Suppressor macrophage treated with lipopolysaccharide for 4 hours (primary cell): Measurements from ENCODE around the gene BIRC3.

ENCODE experiments used
- DNase-seq: peaks from one replicate; pipeline ENCODE4 v3.0.0-alpha.2; 2020

BIRC3 gene

DNA sequence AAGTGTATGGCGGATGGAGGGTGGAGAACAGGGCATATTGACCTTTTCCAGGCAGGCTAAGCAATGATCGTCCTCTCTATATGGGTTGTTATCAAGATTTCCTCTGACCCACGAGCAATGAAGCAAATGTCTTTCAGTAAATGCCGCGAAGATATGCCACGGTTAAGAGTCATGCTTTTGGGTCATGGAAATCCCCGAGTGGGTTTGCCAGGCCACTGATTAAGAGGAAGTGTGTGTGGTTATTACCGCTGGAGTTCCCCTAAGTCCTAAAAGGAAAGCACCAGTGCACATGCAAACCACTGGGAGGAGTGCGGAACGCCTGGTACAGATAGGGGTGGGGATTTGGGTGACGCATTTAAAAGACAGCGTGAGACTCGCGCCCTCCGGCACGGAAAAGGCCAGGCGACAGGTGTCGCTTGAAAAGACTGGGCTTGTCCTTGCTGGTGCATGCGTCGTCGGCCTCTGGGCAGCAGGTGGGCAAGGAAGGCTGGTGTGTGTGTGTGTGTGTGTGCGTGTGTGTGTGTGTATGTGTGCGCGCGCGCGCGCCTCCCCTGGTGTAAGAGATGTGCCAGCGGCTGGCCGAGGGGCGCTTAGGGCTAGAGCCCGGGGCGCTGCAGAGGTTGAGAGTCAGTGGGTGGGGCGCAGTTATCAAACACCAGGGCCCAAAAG, at the start of gene BIRC3:
Gene BIRC3, plus strand, starts transcription at position 386 of the 669 bp plus-strand sequence. CDS start 7,026 bp downstream, outside the sequence.
- peak; percentile 99 for DNase-seq

DNA sequence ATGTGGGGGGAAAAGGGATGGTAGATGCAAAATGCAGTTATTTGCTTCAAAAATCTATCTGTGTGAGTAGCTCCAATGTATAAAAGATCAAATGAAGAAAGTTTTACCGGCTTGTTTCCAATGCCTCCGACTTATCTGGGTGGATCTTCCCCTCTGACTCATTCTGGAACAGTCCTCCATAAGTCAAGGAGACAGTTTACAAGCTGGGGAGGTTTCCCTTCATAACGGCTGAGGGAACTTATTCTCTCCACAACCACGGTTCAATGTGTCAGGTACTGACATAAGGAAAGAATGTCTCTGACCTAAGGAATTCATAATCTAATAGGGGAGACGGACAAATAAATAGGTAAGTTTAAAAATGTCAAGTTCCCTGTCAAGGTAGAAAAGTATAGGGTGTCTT, 49.7 kb upstream of the BIRC3 start:
- DNase-seq: no peak

DNA sequence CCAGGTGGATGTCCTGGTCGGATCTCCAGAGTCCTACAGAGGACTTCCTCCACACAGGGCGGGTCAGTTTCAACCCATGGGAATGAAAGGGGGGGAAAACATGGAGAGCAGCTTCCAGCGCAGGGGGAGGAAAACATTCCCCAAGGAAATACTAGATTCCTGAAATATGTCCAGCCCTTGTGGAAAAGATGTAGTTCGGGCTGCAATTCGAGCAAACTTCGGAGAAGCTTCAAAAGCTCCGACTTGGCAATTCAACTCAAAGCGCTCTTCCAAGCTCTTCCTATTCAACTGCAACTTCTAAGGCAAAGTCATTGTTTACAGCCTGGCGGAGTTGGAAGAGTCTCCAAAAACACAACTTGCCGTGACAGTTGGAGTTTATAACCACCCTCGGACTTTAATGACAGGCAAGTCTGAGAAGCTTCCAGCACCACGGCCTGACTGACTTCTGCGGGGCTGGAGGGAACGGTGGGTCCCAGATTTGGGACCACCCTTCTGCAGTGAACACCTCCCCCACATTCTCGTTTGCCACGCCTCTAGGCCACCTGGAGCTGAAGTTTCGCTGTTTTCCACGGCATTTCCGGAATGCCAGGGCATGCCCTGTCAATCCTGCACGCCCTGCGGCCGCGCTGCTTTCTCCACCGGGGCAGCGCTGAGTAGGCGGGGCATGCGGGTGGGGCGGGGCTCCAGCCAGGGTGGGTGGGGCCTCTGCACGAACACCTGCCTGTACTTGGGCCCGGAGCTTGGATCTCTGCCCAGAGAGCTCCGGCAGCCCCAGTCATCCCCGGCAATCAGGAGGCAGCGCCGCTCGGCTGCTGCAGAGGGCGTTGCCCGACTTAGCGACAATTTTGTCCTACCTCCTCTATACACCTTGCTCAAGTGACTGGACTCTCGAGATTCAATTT, 49.0 kb upstream of the BIRC3 start:
- no peak for DNase-seq

DNA sequence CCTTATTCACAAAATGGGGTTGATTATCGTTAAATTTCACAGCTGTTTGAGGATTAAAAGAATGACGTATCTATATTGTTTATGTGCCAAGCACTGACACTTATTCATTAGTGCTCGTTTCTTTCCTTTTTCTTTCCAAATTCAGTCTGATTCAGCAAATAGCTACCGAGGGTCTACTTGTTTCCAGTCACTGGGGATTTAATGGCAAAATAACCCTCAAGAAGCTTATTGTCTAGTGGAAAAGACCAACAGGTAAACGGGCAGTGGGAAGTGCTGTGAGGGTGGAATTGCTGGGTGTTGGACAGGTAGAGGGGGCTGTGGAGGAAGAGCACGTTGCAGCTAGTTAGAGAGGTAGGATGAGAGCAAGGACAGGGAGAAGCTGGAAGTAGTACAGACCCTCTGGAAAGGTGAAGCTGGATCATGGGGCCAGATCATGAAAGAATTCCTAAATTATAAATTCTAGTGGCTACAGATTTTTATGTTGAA, 48.3 kb upstream of the BIRC3 start:
- no peak for DNase-seq

DNA sequence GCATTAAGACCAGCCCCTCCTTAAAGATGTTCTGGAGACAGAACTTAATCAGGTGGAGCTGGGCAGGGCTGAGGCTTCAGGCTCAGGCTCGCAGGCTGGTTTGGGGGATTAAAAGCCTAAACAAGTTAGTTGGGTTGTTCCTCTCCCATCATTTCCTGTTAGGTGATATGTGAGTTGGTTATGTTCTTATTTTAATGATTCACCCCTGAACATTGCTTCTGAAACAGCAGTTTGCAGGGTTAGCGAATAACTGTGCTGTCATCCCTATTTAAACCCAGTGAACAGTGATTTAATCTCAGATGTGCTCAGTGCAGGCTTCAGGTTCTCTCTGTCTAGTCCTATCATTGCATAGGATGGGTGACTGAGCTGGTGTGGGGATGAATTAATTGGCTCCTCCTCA, 47.4 kb upstream of the BIRC3 start:
- no peak for DNase-seq

DNA sequence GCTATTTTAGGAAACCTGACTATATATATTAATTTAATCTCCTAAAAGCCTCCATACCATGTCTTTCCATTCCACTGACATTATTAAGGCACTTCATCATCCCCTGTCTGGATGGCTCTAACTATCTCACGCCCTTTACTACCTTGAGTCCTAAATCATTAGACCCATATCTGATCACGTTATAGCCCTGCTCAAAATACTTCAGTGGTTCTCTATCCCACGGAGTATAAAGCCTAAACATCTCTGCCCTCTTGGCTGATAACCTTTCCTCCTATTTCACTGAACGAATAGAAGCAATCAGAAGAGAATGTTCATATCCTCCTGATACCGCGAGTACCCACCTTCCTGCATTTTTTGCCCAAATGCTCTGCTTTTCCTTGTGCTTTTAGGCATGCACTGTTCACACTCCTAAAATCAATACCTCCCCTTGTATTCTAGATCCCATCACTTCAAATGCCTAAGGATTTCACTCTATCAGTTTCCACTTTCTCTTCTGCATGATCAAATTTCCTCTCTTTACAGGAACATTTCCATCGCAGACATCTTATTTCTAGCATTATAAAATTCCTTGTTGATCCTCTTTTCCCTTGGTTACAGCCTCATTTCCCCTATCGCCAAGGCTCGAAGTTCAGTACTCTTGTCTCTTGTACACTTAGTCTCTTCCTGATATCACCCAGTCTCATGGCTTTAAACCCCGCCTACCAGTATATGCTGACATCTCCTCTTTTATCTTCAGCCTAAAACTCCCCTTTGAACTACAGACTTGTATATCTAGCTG, 45.0 kb upstream of the BIRC3 start:
- no peak for DNase-seq

DNA sequence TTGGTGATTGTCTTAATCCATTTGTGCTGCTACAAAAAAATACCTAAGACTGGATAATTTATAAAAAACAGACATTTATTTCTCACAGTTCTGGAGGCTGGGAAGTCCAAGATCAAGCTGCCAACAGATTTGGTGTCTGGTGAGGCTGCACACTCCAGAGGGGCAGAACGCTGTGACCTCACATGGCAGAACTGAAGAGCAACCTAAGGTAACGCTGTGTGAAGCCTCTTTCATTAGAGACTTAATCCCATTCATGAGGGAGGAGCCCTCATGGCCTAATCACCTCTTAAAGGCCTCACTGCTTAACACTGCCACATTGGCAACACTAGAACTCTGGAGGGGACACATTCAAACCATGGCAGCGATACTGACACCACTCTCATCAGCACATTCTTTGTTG, 42.7 kb upstream of the BIRC3 start:
- no peak for DNase-seq

DNA sequence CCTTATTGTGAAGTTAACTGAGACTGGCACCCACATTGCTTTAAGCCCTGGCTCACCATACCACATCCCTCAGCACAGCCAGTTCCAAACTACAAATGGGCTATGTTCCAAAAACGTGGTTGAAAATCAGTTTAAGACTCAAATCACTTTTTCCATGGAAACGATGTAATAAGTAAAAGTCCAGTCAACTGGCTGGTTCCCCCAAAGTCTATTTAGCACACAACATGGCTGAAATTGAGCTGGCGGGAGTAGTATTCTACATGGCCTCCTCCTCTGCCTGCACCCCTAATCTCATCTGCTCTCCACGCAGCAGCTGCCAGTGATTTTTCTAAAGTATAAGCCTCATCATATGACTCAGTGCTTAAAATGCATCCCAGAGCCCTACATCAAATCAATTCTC, 40.9 kb upstream of the BIRC3 start:
- no peak for DNase-seq

DNA sequence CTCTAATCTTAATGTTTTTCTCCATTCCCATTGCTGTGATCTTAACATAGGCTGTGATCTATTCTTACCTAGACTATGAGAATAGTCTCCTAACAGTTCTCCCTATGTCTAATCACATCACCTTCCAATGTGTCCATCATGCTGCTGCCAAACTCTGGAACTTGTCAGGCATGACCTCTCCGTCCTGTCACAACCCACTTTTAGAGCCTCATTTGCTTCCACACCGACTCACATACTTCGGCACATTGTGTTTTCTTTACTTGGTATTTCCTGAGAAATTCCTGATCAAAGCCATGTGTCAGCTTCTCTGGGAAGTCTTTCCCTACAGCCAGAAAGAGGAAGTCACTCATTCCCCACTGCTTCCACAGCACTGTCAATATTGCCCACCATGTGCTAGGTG, 40.5 kb upstream of the BIRC3 start:
- no peak for DNase-seq

DNA sequence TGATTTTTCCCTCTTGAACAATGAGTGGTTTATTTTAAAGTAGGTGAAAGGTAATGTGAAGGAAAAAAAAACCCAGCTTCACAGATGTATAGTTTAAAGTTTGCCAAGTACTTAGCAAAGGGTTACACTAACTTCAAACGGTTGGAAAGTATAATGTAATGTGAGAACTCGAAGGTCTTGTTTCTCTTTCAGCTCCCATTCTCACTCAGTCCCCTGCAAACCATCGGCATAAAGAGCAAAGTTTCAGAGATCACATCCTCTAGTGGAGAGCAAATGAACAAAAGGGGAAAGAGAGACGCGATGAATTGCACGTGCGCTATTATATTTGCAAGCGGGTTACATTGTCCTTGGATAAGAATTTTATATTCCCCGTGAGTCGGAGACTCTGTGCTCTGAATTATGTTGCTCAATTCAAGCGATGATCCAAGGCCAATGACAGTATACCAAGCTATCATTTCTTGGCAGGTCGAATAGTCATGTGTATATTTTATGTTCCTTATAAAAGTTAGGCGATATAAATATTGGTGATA, 37.6 kb upstream of the BIRC3 start:
- DNase-seq: peak; percentile 38

DNA sequence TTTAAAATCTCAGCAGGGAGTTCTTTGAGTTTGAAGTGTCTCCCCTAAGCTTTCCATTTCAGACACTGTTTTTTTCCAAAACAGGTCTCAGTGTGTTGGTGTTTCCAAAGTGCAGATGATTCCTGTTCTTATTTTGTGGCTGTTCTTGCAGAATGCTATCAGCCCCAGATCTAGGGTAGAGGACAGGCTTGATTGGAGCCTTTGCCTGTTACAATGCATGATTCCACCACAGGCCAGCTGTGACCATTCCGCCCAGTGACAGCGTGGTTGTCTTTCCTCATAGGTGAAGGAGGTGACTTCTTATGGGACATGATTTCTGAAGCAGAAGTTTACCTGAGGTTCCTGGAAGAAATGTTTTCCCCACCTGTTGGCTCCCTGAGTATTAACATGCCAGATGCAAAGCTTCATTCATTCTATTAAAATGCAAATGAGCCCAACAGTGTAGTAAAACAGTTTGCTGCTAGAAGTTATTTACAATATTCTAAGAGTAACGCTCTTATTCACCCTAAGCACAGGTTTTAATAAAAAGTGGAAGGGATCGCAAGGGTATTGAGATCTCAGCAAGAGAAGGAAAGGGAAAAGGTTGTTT, 36.9 kb upstream of the BIRC3 start:
- DNase-seq: no peak

DNA sequence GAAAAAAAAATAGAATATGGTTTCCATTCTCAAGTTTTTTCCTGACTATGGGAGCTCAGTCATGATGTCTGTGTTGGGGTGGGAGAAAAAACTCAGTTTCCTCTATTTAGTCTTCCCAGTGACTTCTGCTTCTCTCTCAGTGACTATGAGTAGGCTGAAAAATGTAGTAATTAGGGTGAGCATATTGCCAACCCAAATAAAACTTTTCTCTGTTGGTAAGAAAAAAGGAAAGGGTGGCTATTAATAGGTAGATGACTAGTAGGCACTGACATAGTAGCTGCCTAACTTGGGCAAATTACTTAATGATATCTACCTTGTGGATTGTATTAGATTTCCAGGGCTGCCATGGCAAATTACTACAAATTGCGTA, 34.2 kb upstream of the BIRC3 start:
- DNase-seq: peak; percentile 80

DNA sequence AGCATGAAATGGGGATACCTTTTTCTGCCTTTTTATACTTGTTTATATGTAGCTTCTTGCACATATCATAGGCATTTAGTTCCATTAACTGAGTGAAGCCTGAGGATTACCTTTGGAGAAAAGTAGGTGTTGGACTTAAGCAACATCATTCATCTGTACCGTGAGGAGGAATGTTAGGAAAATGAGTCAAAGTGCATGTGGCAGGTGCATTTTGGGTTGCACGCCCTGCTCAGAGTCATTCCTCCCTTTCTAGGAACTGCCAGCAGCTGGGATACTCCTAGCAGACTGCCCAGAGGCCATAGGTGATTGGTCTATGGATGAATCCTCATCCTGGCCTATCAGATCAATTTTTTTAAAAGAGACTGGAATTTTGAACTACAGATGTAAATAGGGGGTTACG, 33.3 kb upstream of the BIRC3 start:
- no peak for DNase-seq

DNA sequence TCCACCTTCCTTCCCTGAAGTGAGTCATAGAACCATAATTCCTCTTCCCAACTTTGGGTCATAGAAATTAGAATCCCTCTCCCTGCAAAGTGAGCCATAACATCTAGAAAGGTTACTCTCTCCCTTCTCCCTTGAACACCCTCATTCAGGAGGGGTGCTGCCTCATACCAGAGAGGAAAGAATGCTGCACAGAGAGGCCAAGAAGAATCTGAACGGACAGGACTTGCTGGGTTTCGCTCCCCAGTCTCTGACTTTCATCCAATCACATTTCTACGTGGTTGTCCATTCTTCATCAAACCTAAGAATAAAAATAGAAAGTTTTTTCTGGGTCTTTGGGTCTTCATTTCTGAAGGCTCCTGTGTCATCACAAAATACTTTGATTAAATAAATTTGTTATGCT, 31.0 kb upstream of the BIRC3 start:
- DNase-seq: no peak

DNA sequence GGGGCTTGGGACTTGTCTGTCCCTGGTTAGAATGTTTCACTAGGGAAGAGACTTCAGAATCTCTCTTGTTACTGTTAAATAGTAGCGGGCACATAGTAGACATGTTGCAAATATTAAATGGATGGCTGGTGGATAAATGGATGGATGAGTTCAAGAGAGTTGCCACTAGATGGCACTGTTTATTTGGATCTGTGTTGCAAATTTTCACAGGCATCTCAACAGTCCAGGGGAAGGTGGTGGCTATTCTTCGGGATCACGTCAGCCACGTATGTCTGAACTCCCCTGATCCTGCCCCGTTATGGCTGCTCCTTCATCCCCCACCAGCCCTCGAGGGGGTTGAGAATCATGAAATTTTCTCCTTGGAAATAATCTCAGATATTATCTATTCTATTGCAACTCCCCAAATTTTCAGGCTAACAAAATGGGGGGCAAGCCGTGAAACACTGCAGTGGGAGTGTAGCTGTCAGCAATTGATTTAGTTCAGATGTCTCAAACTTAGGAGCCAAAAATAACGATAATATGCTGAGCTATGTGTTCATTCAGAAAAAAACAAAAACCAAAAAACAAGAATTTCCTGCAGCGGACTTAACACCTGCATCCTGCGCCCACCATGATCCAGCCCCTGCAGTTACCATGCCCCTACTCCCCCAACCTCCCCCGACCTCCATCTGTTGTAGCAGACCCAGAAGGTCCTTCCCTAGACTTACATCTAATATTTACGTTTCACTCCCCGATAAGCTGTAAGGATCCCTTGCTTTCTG, 29.1 kb upstream of the BIRC3 start:
- peak; percentile 90 for DNase-seq

DNA sequence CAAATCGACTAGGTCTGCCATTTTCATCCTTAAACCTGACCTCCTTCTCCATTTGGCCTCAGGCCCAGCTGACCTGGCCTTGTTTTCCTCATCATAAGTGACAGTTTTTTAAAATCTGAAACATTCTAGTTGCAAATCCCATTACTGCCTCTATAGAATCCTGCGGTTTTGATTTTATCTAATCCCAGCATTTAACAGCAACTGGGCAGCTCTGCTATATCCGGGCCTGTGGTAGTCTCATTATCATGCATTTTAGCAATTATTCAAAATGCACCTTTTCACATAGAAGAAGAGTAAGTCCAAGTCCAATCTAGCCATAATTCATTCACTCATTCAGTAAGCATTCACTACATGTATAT, 28.6 kb upstream of the BIRC3 start:
- no peak for DNase-seq

DNA sequence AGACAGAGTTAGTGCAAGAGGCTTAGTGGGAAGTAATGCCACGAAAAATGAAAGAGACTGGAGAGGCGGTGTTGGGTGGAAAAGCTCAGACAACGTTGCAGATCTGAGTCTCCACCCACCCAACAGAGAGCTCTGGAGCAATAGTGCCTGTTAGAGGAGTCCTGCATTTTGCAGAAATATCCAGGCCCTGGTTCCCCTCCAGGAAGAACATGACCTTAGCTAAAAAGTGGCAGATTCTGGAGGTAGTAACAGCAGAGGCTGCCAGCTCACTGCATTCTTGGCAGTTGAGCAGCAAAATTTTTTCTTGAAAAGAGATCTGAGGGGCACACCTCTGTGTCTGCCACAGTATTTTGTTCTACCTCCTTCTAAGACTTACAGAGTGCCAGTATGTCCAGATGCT, 27.7 kb upstream of the BIRC3 start:
- DNase-seq: peak; percentile 60

DNA sequence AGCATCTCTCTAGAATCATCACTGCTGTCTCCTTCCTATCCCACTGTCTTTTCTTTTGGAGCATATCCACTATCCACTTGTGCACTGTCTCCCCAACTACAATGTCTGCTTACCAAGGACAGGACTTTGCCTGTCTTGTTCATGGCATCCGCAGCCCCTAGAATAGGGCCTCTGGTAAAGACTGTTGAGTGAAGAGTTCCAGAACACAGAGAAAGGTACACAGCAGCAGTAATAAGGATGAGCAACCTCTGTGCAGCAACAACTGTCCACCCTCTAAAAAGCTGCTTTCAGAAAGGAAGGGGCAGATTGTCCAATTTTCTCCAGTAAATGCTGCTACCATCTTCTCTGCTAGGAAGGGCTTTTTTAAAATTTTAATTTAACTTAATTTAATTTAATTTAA, 25.5 kb upstream of the BIRC3 start:
- DNase-seq: no peak

DNA sequence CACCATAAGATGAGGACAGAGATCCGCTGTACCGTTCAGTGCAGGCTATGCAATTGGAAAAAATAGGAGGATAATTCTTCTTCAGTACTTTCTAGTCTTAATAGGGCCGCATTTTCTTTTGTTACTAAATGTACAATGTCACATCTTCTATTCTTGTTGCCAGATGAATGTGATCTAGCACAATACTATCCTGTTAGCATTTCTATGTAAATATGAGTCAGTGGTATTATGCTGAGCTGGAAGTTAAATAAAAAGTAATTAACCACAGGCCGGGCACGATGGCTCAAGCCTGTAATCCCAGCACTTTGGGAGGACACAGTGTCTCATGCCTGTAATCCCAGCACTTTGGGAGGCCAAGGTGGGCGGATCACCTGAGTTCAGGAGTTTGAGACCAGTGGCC, 24.4 kb upstream of the BIRC3 start:
- DNase-seq: no peak

DNA sequence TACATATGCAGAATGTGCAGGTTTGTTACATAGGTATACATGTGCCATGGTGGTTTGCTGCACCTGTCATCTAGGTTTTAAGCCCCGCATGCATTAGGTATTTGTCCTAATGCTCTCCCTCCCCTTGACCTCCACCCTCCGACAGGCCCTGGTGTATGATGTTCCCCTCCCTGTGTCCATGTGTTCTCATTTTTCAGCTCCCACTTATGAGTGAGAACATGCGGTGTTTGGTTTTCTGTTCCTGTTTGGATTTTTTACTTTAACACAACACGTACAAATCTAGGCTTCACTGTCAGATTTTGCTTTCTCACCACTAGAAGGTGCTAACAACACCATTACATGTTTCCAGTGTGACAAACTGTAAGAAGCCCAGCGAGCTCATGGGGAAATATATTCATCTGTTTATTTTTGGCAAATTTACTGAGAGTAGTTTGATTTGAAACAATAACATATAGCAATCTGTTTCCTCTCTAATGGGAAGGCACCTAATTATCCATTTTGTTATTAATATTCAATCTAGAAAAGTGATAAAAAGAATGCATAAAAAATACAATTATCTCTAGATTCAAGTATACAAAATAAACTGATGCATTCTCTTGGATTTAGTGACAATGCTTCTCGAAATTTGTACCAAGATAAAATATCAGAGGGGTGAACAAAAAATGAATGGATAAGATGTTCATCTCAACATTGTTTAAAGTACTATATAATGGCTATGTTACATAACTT, 23.2 kb upstream of the BIRC3 start:
- DNase-seq: peak; percentile 83

DNA sequence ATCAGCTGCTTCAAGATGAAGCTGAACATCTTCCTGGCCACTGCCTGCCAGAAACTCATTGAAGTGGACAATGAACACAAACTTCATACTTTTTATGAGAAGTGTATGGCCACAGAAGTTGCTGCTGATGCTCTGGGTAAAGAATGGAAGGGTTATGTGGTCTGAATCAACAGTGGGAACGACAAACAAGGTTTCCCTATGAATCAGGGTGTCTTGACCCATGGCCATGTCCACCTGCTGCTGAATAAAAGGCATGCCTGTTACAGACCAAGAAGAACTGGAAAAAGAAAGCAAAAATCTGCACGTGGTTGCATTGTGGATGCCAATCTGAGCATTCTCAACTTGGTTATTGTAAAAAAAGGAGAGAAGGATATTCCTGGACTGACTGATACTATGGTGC, 22.2 kb upstream of the BIRC3 start:
- DNase-seq: no peak
